Endothelial cell of umbilical vein (primary cell): Measurements from ENCODE around the gene PTPN9.

Experiments
- CTCF ChIP-seq, 2 donors: IDR thresholded peaks; 1 replicate in 1 of 2; 2 replicates in 1 of 2; pipeline ENCODE4 v1.5.1; 2011; ENCODE audit warnings: low read length in 2 of 2, mild to moderate bottlenecking in 2 of 2, moderate library complexity in 2 of 2, control low read depth in 1 of 2, inconsistent platforms in 1 of 2, low read depth in 1 of 2; ENCODE audit not compliant: insufficient read depth in 1 of 2; ENCODE audit errors: extremely low read depth in 1 of 2
- EZH2 ChIP-seq: IDR thresholded peaks from 2 replicates; pipeline ENCODE4 v1.6.1; 2012; ENCODE audit warnings: borderline replicate concordance, low read depth, mild to moderate bottlenecking, moderate library complexity, low read length, inconsistent platforms; ENCODE audit not compliant: severe bottlenecking
- FOS ChIP-seq: IDR thresholded peaks from 2 replicates; pipeline ENCODE4 v1.6.1; 2011; ENCODE audit warnings: mild to moderate bottlenecking, low read length, moderate library complexity, borderline replicate concordance; ENCODE audit not compliant: insufficient read depth
- GATA2 ChIP-seq: IDR thresholded peaks from 2 replicates; pipeline ENCODE4 v1.7.0; 2011; ENCODE audit warnings: low read depth, mild to moderate bottlenecking, moderate library complexity, mixed read lengths, low read length; ENCODE audit not compliant: insufficient read length, insufficient read depth
- JUN ChIP-seq: IDR thresholded peaks from 2 replicates; pipeline ENCODE4 v1.6.1; 2011; ENCODE audit warnings: borderline replicate concordance, low read depth; ENCODE audit not compliant: insufficient read length, insufficient read depth
- MYC ChIP-seq: IDR thresholded peaks from one replicate; pipeline ENCODE4 v1.6.1; 2011; ENCODE audit warnings: mild to moderate bottlenecking, low read depth, low read length
- POLR2A ChIP-seq: IDR thresholded peaks from 2 replicates; pipeline ENCODE4 v1.6.1; 2012; ENCODE audit warnings: low read depth, mild to moderate bottlenecking, control low read depth, low read length
- POLR2AphosphoS5 ChIP-seq: IDR thresholded peaks from 2 replicates; pipeline ENCODE4 v1.6.1; 2012; ENCODE audit warnings: low read depth, mild to moderate bottlenecking, control low read depth, low read length, moderate library complexity; ENCODE audit not compliant: insufficient read depth
- TF ChIP-seq, protein P1 (sequence below): IDR thresholded peaks from 2 replicates; pipeline ENCODE4 v1.6.1; 2011; ENCODE audit not compliant: insufficient read depth, insufficient read length

- TF ChIP-seq CTCF (IDR thresholded peaks at IDR 0.05; ENCODE audit: extremely low read depth in 1 of 2, insufficient read depth in 1 of 2, low read depth in 1 of 2, low read length in 2 of 2) (no peak), POLR2A (no peak), MYC (no peak), JUN (no peak), EZH2 (no peak), FOS (no peak), POLR2AphosphoS5 (no peak), GATA2 (no peak)
- TF ChIP-seq, protein P1, sequence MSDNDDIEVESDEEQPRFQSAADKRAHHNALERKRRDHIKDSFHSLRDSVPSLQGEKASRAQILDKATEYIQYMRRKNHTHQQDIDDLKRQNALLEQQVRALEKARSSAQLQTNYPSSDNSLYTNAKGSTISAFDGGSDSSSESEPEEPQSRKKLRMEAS: no peak
Measured at GRCh38 chr15:75538376-75538775, 40.7 kb downstream of the PTPN9 start.
